Measurements from ENCODE around the gene CKB.

CKB gene

GRCh38 chr14:103559766-103560165, 37.1 kb upstream of the CKB start:
- H3K9me3 ChIP-seq (ENCODE audit: control insufficient read depth, insufficient read depth, low read length) = no peaks in the 10 kb centered on the region
- no peak overlapping the region for H3K4me3 ChIP-seq (ENCODE audit: low read length)
- H3K36me3 ChIP-seq (ENCODE audit: control insufficient read depth, insufficient read depth, low read length) = peaks cover 3% of the 10 kb centered on the region; the same call in 1 of the 2 replicates
- no peak overlapping the region for H3K27ac ChIP-seq (ENCODE audit: low read length)
- no peaks in the 10 kb centered on the region for H3K27me3 ChIP-seq (ENCODE audit: control insufficient read depth, insufficient read depth, low read length)
- WGBS (ENCODE audit: insufficient coverage, insufficient read length) = no CpG with 5 or more reads among the region's 9 CpGs
- DNase-seq (ENCODE audit: low read depth, low spot score) = no peak
- H3K4me1 ChIP-seq (ENCODE audit: control insufficient read depth, insufficient read depth, low read length) = no peaks in the 10 kb centered on the region

DNA sequence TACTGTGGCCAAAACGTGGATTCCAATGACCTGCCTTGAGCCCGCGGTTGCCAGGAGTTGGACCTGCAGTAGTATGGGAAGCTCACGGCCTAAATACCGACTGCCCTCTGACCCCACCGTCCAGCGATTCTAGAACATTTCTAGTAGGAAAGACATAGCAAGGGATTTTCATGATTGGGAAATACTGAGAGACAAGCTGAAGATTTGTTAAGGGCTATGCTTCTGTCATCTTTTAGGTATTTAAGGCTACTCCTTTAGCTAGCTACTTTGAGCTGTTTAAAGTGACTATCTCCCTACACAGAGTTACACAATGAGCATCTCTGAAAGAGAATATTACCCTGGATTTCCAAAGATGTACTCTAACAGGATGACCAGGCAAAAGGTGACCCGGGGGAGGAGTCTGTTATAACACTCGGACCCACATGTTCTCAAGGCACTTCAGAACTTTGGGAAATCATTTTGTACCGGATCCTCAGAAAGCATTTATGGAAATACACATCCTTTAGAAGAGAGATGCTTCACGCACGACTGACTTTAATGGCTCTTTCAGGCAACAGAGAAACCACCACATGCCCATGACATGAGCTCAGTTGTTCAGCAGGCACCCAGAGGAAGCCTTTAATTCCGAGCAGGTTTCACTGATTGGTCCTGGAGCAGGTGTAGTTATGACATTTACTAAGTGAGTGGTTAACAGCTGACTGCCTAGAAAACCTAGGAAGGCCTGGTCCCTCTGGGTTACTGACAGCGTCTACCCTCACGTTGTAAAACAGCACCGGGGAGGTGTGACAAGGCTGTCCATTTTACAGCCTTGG, 35.6 kb upstream of the CKB start:
- H3K27ac ChIP-seq (ENCODE audit: low read length) = no peak overlapping the region
- H3K4me3 ChIP-seq (ENCODE audit: low read length) = no peak overlapping the region
- no peaks in the 10 kb centered on the region for H3K4me1 ChIP-seq (ENCODE audit: control insufficient read depth, insufficient read depth, low read length)
- H3K27me3 ChIP-seq (ENCODE audit: control insufficient read depth, insufficient read depth, low read length) = no peaks in the 10 kb centered on the region
- peaks cover 3% of the 10 kb centered on the region; the same call in 1 of the 2 replicates for H3K36me3 ChIP-seq (ENCODE audit: control insufficient read depth, insufficient read depth, low read length)
- no peak for DNase-seq (ENCODE audit: low read depth, low spot score)
- WGBS (ENCODE audit: insufficient coverage, insufficient read length) = no CpG with 5 or more reads among the region's 16 CpGs
- no peaks in the 10 kb centered on the region for H3K9me3 ChIP-seq (ENCODE audit: control insufficient read depth, insufficient read depth, low read length)

DNA sequence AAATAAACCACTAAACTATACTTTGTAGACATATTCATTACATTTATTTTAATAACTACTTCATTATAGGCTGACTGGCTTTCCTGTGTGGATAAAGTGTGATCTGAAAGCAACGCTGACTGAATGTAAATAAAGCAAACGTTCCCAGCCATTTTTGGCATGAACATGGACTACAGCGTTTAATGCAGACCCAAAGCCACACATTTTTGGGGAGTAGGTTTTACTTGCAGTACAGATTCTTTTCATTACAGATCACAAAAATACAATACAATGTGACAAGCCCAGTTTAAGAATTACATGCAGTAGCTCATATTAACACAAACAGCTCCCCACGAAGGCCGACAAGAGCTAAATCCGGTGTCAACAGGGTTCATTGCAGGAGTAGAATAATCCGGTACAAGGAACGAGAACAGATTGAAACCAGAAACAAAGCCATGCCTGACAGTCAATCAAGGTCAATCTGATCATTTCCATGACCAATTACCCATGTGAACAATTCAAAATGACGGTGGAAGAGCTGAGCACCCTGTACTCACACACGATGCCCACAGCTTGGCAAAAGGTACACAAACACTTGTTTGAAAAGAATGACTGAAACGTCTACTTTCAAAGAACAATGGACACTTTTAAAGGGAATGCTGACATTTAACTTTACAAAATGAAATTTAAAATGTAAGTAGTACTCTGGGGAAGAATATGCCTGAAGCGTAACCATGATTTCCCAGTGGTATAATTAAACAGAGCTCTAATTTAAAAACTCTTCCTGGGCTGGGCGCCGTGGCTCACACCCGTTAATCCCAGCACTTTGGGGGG, 34.5 kb upstream of the CKB start:
- H3K27me3 ChIP-seq (ENCODE audit: control insufficient read depth, insufficient read depth, low read length) = no peaks in the 10 kb centered on the region
- DNase-seq (ENCODE audit: low read depth, low spot score) = no peak
- H3K27ac ChIP-seq (ENCODE audit: low read length) = no peak overlapping the region
- H3K36me3 ChIP-seq (ENCODE audit: control insufficient read depth, insufficient read depth, low read length) = peaks cover 3% of the 10 kb centered on the region; the same call in 1 of the 2 replicates
- H3K4me1 ChIP-seq (ENCODE audit: control insufficient read depth, insufficient read depth, low read length) = no peaks in the 10 kb centered on the region
- no peak overlapping the region for H3K4me3 ChIP-seq (ENCODE audit: low read length)
- H3K9me3 ChIP-seq (ENCODE audit: control insufficient read depth, insufficient read depth, low read length) = no peaks in the 10 kb centered on the region
- no CpG with 5 or more reads among the region's 15 CpGs for WGBS (ENCODE audit: insufficient coverage, insufficient read length)

DNA sequence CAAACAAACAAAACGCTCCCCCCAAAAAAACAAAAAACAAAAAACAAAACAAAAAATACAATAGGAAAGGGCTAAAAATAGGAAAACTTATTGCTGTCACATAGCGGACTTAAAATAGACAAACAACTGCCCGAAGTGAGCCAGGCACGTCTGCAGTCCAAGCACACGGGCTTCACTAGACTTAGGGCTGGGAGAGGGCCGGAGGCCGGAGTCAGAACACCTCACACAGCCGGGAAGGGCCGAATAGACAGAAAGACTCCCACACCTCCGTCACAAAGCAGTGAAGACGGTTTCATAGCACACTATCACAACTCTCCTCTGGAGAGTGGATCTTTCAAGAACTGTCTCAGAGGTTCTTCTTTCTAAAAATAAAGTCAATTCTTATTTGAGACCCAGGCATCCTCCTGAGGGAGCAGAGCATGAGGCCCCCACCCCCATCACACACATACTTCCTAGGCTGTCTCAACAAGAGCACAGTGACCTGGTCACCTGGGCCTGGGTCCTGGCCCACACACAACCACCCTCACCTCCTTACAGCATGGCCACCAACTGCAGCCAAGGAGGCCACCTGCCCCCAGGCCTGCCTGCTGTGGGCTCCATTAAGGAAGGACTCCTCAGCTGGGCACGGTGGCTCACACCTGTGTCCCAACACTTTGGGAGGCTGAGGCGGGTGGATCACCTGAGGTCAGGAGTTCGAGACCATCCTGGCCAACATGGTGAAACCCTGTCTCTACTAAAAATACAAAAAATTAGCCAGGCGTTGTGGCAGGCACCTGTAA, 33.1 kb upstream of the CKB start:
- no peaks in the 10 kb centered on the region; the same call in 1 of the 2 replicates for H3K4me1 ChIP-seq (ENCODE audit: control insufficient read depth, insufficient read depth, low read length)

GRCh38 chr14:103552846-103553210, 30.2 kb upstream of the CKB start:
- Histone ChIP-seq H3K27ac (ENCODE audit: low read length) (no peak overlapping the region), H3K4me1 (ENCODE audit: control insufficient read depth, insufficient read depth, low read length) (no peaks in the 10 kb centered on the region; the same call in 1 of the 2 replicates)
- no CpG with 5 or more reads among the region's 11 CpGs for WGBS (ENCODE audit: insufficient coverage, insufficient read length)

More for the DNA sequence above, 33.1 kb upstream of the CKB start:
- Histone ChIP-seq H3K9me3 (ENCODE audit: control insufficient read depth, insufficient read depth, low read length) (no peaks in the 10 kb centered on the region), H3K27ac (ENCODE audit: low read length) (no peak overlapping the region), H3K36me3 (ENCODE audit: control insufficient read depth, insufficient read depth, low read length) (peaks cover 3% of the 10 kb centered on the region; the same call in 1 of the 2 replicates), H3K27me3 (ENCODE audit: control insufficient read depth, insufficient read depth, low read length) (no peaks in the 10 kb centered on the region), H3K4me3 (ENCODE audit: low read length) (no peak overlapping the region)
- DNase-seq (ENCODE audit: low read depth, low spot score) = no peak
- WGBS (ENCODE audit: insufficient coverage, insufficient read length) = no CpG with 5 or more reads among the region's 15 CpGs

DNA sequence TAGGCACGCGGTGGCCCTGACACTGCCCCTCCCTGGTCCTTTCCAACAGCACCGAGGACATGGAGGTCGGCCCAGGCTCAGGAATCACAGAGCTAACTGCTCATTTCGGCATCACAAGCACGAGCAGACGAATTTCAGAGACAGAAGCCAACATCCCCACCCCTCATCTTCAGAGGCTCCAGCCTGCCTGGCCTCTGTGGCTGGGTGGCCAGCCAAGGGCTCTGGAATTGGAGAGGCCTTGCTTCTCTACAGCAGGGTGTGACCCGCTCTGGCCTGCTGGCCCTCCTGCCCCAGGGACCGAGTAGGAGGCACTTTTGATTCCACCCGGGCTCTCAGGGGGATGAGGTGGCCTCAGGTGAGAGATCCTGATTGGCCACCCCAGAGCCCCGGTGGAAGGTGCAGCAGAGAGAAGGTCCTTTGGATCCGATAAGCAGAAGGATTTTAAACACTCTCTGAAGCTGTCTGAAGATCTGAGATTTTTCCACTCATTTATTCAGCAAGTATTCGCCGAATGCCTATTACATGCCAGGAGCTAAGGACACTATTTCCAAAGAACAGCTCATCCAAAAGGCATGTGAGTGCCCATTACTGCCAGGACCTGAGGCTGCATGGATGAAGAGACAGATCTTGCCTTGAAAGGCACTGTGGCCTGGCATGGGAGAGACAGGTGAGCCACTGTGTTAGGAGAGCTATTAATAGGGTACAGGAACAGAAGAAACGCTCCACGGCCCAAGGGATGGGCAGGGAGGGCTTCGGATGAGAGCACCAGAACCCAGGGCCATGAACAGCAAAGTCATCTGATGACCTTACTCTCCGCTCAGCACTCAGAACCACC, 29.6 kb upstream of the CKB start:
- no peak overlapping the region for H3K4me3 ChIP-seq (ENCODE audit: low read length)
- no peak for DNase-seq (ENCODE audit: low read depth, low spot score)
- no peak overlapping the region for H3K27ac ChIP-seq (ENCODE audit: low read length)
- no peaks in the 10 kb centered on the region for H3K36me3 ChIP-seq (ENCODE audit: control insufficient read depth, insufficient read depth, low read length)
- no peaks in the 10 kb centered on the region; the same call in 1 of the 2 replicates for H3K4me1 ChIP-seq (ENCODE audit: control insufficient read depth, insufficient read depth, low read length)
- no peaks in the 10 kb centered on the region for H3K9me3 ChIP-seq (ENCODE audit: control insufficient read depth, insufficient read depth, low read length)
- WGBS (ENCODE audit: insufficient coverage, insufficient read length) = no CpG with 5 or more reads among the region's 18 CpGs
- H3K27me3 ChIP-seq (ENCODE audit: control insufficient read depth, insufficient read depth, low read length) = no peaks in the 10 kb centered on the region

More at GRCh38 chr14:103552846-103553210, 30.2 kb upstream of the CKB start:
- Histone ChIP-seq H3K9me3 (ENCODE audit: control insufficient read depth, insufficient read depth, low read length) (no peaks in the 10 kb centered on the region), H3K36me3 (ENCODE audit: control insufficient read depth, insufficient read depth, low read length) (no peaks in the 10 kb centered on the region), H3K27me3 (ENCODE audit: control insufficient read depth, insufficient read depth, low read length) (no peaks in the 10 kb centered on the region), H3K4me3 (ENCODE audit: low read length) (no peak overlapping the region)
- no peak for DNase-seq (ENCODE audit: low read depth, low spot score)

GRCh38 chr14:103551338-103551762, 28.7 kb upstream of the CKB start:
- peaks cover 3% of the 10 kb centered on the region for H3K4me1 ChIP-seq (ENCODE audit: control insufficient read depth, insufficient read depth, low read length)
- H3K36me3 ChIP-seq (ENCODE audit: control insufficient read depth, insufficient read depth, low read length) = no peaks in the 10 kb centered on the region
- H3K4me3 ChIP-seq (ENCODE audit: low read length) = no peak overlapping the region
- H3K27me3 ChIP-seq (ENCODE audit: control insufficient read depth, insufficient read depth, low read length) = no peaks in the 10 kb centered on the region
- WGBS (ENCODE audit: insufficient coverage, insufficient read length) = no CpG with 5 or more reads among the region's 17 CpGs
- H3K27ac ChIP-seq (ENCODE audit: low read length) = no peak overlapping the region
- DNase-seq (ENCODE audit: low read depth, low spot score) = no peak
- H3K9me3 ChIP-seq (ENCODE audit: control insufficient read depth, insufficient read depth, low read length) = no peaks in the 10 kb centered on the region

DNA sequence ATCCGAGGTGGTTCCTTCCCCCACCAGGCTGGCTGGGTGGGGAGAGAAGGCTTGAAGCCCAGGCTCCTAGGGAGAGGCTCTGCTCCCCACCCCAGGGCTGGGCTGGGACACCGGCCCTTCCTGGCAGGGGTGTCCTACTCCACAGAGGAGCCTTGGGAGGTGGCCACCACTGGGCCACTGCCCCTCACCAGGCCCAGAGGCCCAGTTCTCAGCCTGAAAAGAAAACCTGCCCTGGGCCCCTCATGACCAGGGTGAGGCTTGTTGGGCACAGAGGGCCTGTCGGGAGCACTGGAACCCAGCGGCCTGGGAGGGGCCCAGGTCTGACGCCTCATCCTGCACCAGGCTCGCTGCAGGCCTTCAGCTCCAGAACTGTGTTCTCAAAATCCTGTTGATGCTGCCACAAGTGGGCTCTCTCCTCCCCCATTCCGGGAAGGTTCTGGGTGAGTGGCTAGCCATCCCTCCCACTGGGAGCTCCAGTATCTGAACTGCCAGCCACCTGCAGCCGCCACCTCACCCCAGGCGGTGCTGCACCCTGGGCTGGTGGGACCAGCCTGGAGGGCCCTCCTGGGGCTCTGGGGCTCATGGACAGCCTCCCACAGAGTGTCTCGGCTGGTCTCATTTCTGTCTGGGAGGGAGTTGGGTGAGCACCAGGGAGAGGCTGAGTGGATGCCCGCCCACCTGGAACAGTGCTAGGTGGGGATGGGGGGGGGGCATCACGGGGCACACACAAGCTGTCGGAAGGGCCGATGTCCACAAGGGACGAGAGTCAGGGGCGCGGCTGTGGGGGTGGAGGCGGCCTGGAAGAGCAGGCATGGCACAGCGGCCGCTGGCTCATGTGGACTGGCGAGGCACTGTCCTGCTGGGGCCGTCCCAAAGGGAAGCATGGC, 28.1 kb upstream of the CKB start:
- H3K4me1 ChIP-seq (ENCODE audit: control insufficient read depth, insufficient read depth, low read length) = peaks cover 3% of the 10 kb centered on the region
- H3K27me3 ChIP-seq (ENCODE audit: control insufficient read depth, insufficient read depth, low read length) = no peaks in the 10 kb centered on the region
- WGBS (ENCODE audit: insufficient coverage, insufficient read length) = no CpG with 5 or more reads among the region's 22 CpGs
- no peak overlapping the region for H3K27ac ChIP-seq (ENCODE audit: low read length)
- no peak for DNase-seq (ENCODE audit: low read depth, low spot score)
- H3K9me3 ChIP-seq (ENCODE audit: control insufficient read depth, insufficient read depth, low read length) = no peaks in the 10 kb centered on the region
- H3K36me3 ChIP-seq (ENCODE audit: control insufficient read depth, insufficient read depth, low read length) = no peaks in the 10 kb centered on the region
- no peak overlapping the region for H3K4me3 ChIP-seq (ENCODE audit: low read length)

Data from iPS DF 6.9 (cell line).